ENCODE data around the gene ZCCHC12. TPM values are rescaled to one million over a fixed set of nuclear protein-coding genes. Genes with fewer than 3 reads are reported as not detected.

Gene ZCCHC12
- total RNA-seq, 1 experiment from 2014 or later = 0.89 TPM

GRCh38 chrX:118862979-118863378 lies 39.4 kb downstream of the ZCCHC12 start:
- no TSS peak for BruUV-seq (replicated peaks)
- no peak for ATAC-seq
- H4K20me1 ChIP-seq (ENCODE audit: insufficient read depth) = no peaks in the 10 kb centered on the region
- H3K9ac ChIP-seq (ENCODE audit: low read length) = no peak overlapping the region
- no peaks in the 10 kb centered on the region for H3K27me3 ChIP-seq (ENCODE audit: insufficient read depth, low read length)
- TF ChIP-seq SIN3A (IDR thresholded peaks at IDR 0.05; ENCODE audit: low read depth) = no peak
- TF ChIP-seq EZH2 (IDR thresholded peaks at IDR 0.05) = no peak
- no peak for TF ChIP-seq RAD21 (IDR thresholded peaks at IDR 0.05; ENCODE audit: low read depth)
- TF ChIP-seq CEBPB (IDR thresholded peaks at IDR 0.05; ENCODE audit: low read depth) = no peak
- TF ChIP-seq CBX3 (IDR thresholded peaks at IDR 0.05; ENCODE audit: low read depth) = no peak
- TF ChIP-seq ZNF274 (IDR thresholded peaks at IDR 0.05; ENCODE audit: low read depth, low read length) = no peak
- no peak for TF ChIP-seq JUND (IDR thresholded peaks at IDR 0.05)
- no peak for TF ChIP-seq TCF7L2 (IDR thresholded peaks at IDR 0.05; ENCODE audit: borderline replicate concordance, extremely low read depth, insufficient read depth, insufficient read length)
- no peak for TF ChIP-seq REST (IDR thresholded peaks at IDR 0.05; ENCODE audit: low read depth)
- RAD21 ChIA-PET (ENCODE audit: low non-redundant PET in 1 of 2, low total read pairs in 2 of 2, uncharacterized antibody in 2 of 2, unreplicated experiment in 2 of 2) = no interaction called here
- CTCF ChIA-PET = no interaction called here
- H3K9me3 ChIP-seq (ENCODE audit: control insufficient read depth in 1 of 2, insufficient read depth in 1 of 2, low read depth in 1 of 2, low read length in 2 of 2) = no peaks in the 10 kb centered on the region
- POLR2A ChIA-PET = no interaction called here
- H3K9me2 ChIP-seq (ENCODE audit: insufficient read depth) = no peaks in the 10 kb centered on the region
- H3K4me3 ChIP-seq (replicated peaks in 1 of 2; ENCODE audit: low read depth in 1 of 2, low read length in 2 of 2) = no peak overlapping the region
- no peak overlapping the region for H2AFZ ChIP-seq (ENCODE audit: low read depth, low read length, poor library complexity, severe bottlenecking)
- H3K4me1 ChIP-seq (ENCODE audit: control insufficient read depth in 1 of 2, insufficient read depth in 2 of 2, low read length in 2 of 2) = no peaks in the 10 kb centered on the region
- intact Hi-C loops (cut with micrococcal nuclease) = no loop called here
- no peak for DNase-seq (ENCODE audit: low read depth, low spot score)
- H3K4me2 ChIP-seq (ENCODE audit: low read length) = no peak overlapping the region
- no peaks in the 10 kb centered on the region for H3K79me2 ChIP-seq (ENCODE audit: insufficient read depth, low read length)
- H3K27ac ChIP-seq (ENCODE audit: low read depth, low read length) = no peak overlapping the region
- H3K36me3 ChIP-seq (ENCODE audit: control insufficient read depth in 1 of 2, insufficient read depth in 2 of 2, low read length in 2 of 2) = no peaks in the 10 kb centered on the region

All from HCT116 (cell line).